IMR-90 (cell line): ENCODE results near the gene CACYBP. TPM values are rescaled to one million over a fixed set of nuclear protein-coding genes. Genes with fewer than 3 reads are reported as not detected.

Source experiments
- ATAC-seq: fragments of 200-7000 bp; cut with Tn5 transposase; 2 replicates; pipeline ENCODE4 v1.9.1; 2020; ENCODE audit warnings: low read depth, mild to moderate bottlenecking, moderate library complexity
- BruUV-seq: library from RNA; stranded (reverse); fragments of 400-500 nt; replicated peaks from 2 replicates; lab custom pipeline; 2021; lab: Mats Ljungman, UMichigan
- CTCF ChIA-PET: fragments of 300-600 bp; formaldehyde crosslinking; extraction: SDS; loops from one replicate; lab custom pipeline; 2021; ENCODE audit warnings: antibody characterized with exemption; lab: Yijun Ruan, JAX
- POLR2A ChIA-PET: fragments of 300-600 bp; sonication (Branson Sonifier 250); formaldehyde crosslinking; loops from one replicate; lab custom pipeline; 2022; ENCODE audit warnings: antibody characterized with exemption; ENCODE audit not compliant: unreplicated experiment; lab: Charles Lee
- DNase-seq: peaks from one replicate; pipeline ENCODE4 v3.0.0; 2013
- H2AFZ ChIP-seq: replicated peaks from 2 replicates; pipeline ENCODE3; 2013; ENCODE audit warnings: low read length, mild to moderate bottlenecking; ENCODE audit not compliant: poor library complexity
- H2AK5ac ChIP-seq: 2 replicates; pipeline ENCODE4 v1.6.1; 2013; ENCODE audit warnings: low read depth, low read length, inconsistent platforms
- H2AK9ac ChIP-seq: replicated peaks from 2 replicates; pipeline ENCODE3; 2013; ENCODE audit warnings: mild to moderate bottlenecking, low read depth, low read length, moderate library complexity; ENCODE audit not compliant: poor library complexity
- H2BK120ac ChIP-seq: 2 replicates; pipeline ENCODE4 v1.6.1; 2013; ENCODE audit warnings: low read depth, low read length, inconsistent platforms
- H2BK15ac ChIP-seq: 3 replicates; pipeline ENCODE4 v1.6.1; 2013; ENCODE audit warnings: low read depth, low read length, inconsistent platforms
- H2BK20ac ChIP-seq: 2 replicates; pipeline ENCODE4 v1.6.1; 2013; ENCODE audit warnings: low read depth, mild to moderate bottlenecking, inconsistent platforms, low read length, moderate library complexity
- H2BK5ac ChIP-seq: 2 replicates; pipeline ENCODE4 v1.6.1; 2013; ENCODE audit warnings: mild to moderate bottlenecking, low read depth, low read length, inconsistent platforms; ENCODE audit not compliant: poor library complexity, severe bottlenecking
- H3K14ac ChIP-seq: replicated peaks from 2 replicates; pipeline ENCODE4 v1.6.1; 2013; ENCODE audit warnings: low read depth, low read length, inconsistent platforms
- H3K18ac ChIP-seq: 2 replicates; pipeline ENCODE4 v1.6.1; 2013; ENCODE audit warnings: low read depth, low read length, control low read depth
- H3K23ac ChIP-seq: 2 replicates; pipeline ENCODE4 v1.6.1; 2013; ENCODE audit warnings: low read depth, low read length, inconsistent platforms
- H3K27ac ChIP-seq: 2 replicates; pipeline ENCODE4 v1.5.1; 2013; ENCODE audit warnings: mild to moderate bottlenecking, control low read depth, low read length; ENCODE audit not compliant: insufficient read depth
- H3K27me3 ChIP-seq: 2 replicates; pipeline ENCODE4 v1.6.1; 2013; ENCODE audit warnings: low read length; ENCODE audit not compliant: control insufficient read depth, insufficient read depth
- H3K36me3 ChIP-seq: 2 replicates; pipeline ENCODE4 v1.6.1; 2013; ENCODE audit warnings: low read length, mixed read lengths; ENCODE audit not compliant: control insufficient read depth, insufficient read depth
- H3K4ac ChIP-seq: 2 replicates; pipeline ENCODE4 v1.6.1; 2013; ENCODE audit warnings: low read depth, low read length, inconsistent platforms
- H3K4me1 ChIP-seq: 2 replicates; pipeline ENCODE4 v1.6.1; 2013; ENCODE audit warnings: low read length, mixed read lengths; ENCODE audit not compliant: control insufficient read depth, insufficient read depth
- H3K4me2 ChIP-seq: 2 replicates; pipeline ENCODE4 v1.6.1; 2013; ENCODE audit warnings: low read depth, mild to moderate bottlenecking, control low read depth, low read length, moderate library complexity
- H3K4me3 ChIP-seq: 2 replicates; pipeline ENCODE4 v1.5.1; 2013; ENCODE audit warnings: low read depth, mild to moderate bottlenecking, control low read depth, low read length, moderate library complexity; ENCODE audit not compliant: insufficient read depth
- H3K56ac ChIP-seq: 2 replicates; pipeline ENCODE4 v1.6.1; 2013; ENCODE audit warnings: low read length, inconsistent platforms; ENCODE audit not compliant: insufficient read depth; ENCODE audit errors: extremely low read depth
- H3K79me1 ChIP-seq, 2 experiments: 2 replicates each; pipeline ENCODE4 v1.6.1; 2013; ENCODE audit warnings: low read length in 2 of 2, inconsistent platforms in 1 of 2, low read depth in 1 of 2
- H3K9ac ChIP-seq: 2 replicates; pipeline ENCODE4 v1.6.1; 2013; ENCODE audit warnings: low read depth, low read length, control low read depth
- H3K9me1 ChIP-seq: 2 replicates; pipeline ENCODE4 v1.6.1; 2013; ENCODE audit warnings: low read length, inconsistent platforms; ENCODE audit not compliant: insufficient read depth
- H3K9me3 ChIP-seq: 2 replicates; pipeline ENCODE4 v1.6.1; 2013; ENCODE audit warnings: low read length; ENCODE audit not compliant: control insufficient read depth, insufficient read depth
- H4K20me1 ChIP-seq: 2 replicates; pipeline ENCODE4 v1.6.1; 2013; ENCODE audit warnings: low read length, inconsistent platforms; ENCODE audit not compliant: insufficient read depth
- H4K5ac ChIP-seq: 2 replicates; pipeline ENCODE4 v1.6.1; 2013; ENCODE audit warnings: mild to moderate bottlenecking, low read depth, low read length, control low read depth
- H4K8ac ChIP-seq, 2 experiments: 2 replicates each; pipeline ENCODE4 v1.6.1; 2013; ENCODE audit warnings: low read depth in 2 of 2, low read length in 2 of 2, control low read depth in 1 of 2, inconsistent platforms in 1 of 2
- H4K91ac ChIP-seq: 2 replicates; pipeline ENCODE4 v1.6.1; 2013; ENCODE audit warnings: low read depth, low read length, inconsistent platforms; ENCODE audit not compliant: insufficient read depth
- BHLHE40 ChIP-seq: fragments of 150-350 bp; IDR thresholded peaks from 2 replicates; pipeline ENCODE4 v1.6.1; 2016; ENCODE audit warnings: mild to moderate bottlenecking, low read depth, low read length
- CHD1 ChIP-seq: IDR thresholded peaks from 2 replicates; pipeline ENCODE4 v1.6.1; 2012; ENCODE audit warnings: low read depth, low read length, improper control_type of control experiment
- MAFK ChIP-seq: IDR thresholded peaks from 2 replicates; pipeline ENCODE4 v1.6.1; 2012; ENCODE audit warnings: low read depth, low read length, improper control_type of control experiment
- MXI1 ChIP-seq: IDR thresholded peaks from 2 replicates; pipeline ENCODE4 v1.6.1; 2012; ENCODE audit warnings: low read depth, mild to moderate bottlenecking, low read length, moderate library complexity, borderline replicate concordance
- RCOR1 ChIP-seq: IDR thresholded peaks from 2 replicates; pipeline ENCODE4 v1.6.1; 2012; ENCODE audit warnings: mild to moderate bottlenecking, low read length, improper control_type of control experiment; ENCODE audit not compliant: insufficient replicate concordance
- SMC3 ChIP-seq: fragments of 150-350 bp; IDR thresholded peaks from 2 replicates; pipeline ENCODE4 v1.6.1; 2016; ENCODE audit warnings: low read depth, mild to moderate bottlenecking, antibody characterized with exemption, low read length, moderate library complexity
- USF2 ChIP-seq: fragments of 150-350 bp; IDR thresholded peaks from 2 replicates; pipeline ENCODE4 v1.6.1; 2017; ENCODE audit warnings: mild to moderate bottlenecking, antibody characterized with exemption, low read length, low read depth
- WGBS, 2 experiments: methylation state at CpG; one replicate each; pipeline versions ENCODE4 v1.1.5 to v1.1.7; 2013; ENCODE audit warnings: missing lambda C conversion rate in 2 of 2; ENCODE audit not compliant: insufficient read length in 1 of 2; ENCODE audit errors: extremely low coverage in 2 of 2; 5-methylcytosine and 5-hydroxymethylcytosine counted together
- dilution Hi-C: fragments of 300-500 bp; cut with HindIII; formaldehyde crosslinking; loops from one replicate; pipeline ENCODE4 v1.14.3; 2018; ENCODE audit warnings: low sequenced_read_pairs; ENCODE audit not compliant: unreplicated experiment
- in situ Hi-C: fragments of 300-500 bp; cut with MboI; formaldehyde crosslinking; loops from 3 replicates; pipeline ENCODE4 v1.14.3; 2019; ENCODE audit warnings: low sequenced_read_pairs, inconsistent platforms, mixed read lengths
- intact Hi-C: fragments of 100-400 bp; cut with micrococcal nuclease; formaldehyde crosslinking; loops from 2 replicates; pipeline ENCODE4 v1.10.0; 2022
- polyA plus RNA-seq, 3 experiments: library from polyadenylated mRNA; depleted of rRNA; stranded (reverse); fragments of >200 nt; gene quantifications; 2 replicates each; pipeline ENCODE4 v1.2.3, GENCODE V29; 2012; ENCODE audit warnings: low replicate concordance in 1 of 3
- total RNA-seq: library from RNA; depleted of rRNA; stranded (reverse); fragments of >200 nt; gene quantifications from 2 replicates; pipeline ENCODE4 v1.2.3, GENCODE V29; 2012
- TF ChIP-seq, protein P1 (sequence below): conservative IDR thresholded peaks from 2 replicates; pipeline ENCODE4 v1.5.1; 2012; ENCODE audit warnings: mild to moderate bottlenecking, low read depth, low read length, improper control_type of control experiment

Gene CACYBP
- total and polyA plus RNA-seq, 2 of the 4 experiments (the other 2 are of a cell fraction), result 61.8 to 62.8 TPM

- TF ChIP-seq, protein P1, sequence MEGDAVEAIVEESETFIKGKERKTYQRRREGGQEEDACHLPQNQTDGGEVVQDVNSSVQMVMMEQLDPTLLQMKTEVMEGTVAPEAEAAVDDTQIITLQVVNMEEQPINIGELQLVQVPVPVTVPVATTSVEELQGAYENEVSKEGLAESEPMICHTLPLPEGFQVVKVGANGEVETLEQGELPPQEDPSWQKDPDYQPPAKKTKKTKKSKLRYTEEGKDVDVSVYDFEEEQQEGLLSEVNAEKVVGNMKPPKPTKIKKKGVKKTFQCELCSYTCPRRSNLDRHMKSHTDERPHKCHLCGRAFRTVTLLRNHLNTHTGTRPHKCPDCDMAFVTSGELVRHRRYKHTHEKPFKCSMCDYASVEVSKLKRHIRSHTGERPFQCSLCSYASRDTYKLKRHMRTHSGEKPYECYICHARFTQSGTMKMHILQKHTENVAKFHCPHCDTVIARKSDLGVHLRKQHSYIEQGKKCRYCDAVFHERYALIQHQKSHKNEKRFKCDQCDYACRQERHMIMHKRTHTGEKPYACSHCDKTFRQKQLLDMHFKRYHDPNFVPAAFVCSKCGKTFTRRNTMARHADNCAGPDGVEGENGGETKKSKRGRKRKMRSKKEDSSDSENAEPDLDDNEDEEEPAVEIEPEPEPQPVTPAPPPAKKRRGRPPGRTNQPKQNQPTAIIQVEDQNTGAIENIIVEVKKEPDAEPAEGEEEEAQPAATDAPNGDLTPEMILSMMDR, result no peak
Measured at GRCh38 chr1:174995121-174995520, 4.6 kb upstream of the CACYBP start (continued).

GRCh38 chr1:174995916-174996315 is 3.8 kb upstream of the CACYBP start:
- no peak overlapping the region for H3K18ac ChIP-seq

More at GRCh38 chr1:174995916-174996315, 3.8 kb upstream of the CACYBP start:
- in situ Hi-C loops (loop anchor here (25.0 kb wide), 1 partner anchor 734 kb away; no protein-coding TSS in a partner anchor), intact Hi-C loops (loop anchor here (5.0 kb wide), 1 partner anchor 199 kb away; no protein-coding TSS in a partner anchor), dilution Hi-C loops (no loop called here)
- peak overlapping the region; percentile 6 for H2BK5ac ChIP-seq
- no peaks in the 10 kb centered on the region for H3K9me3 ChIP-seq
- H3K9ac ChIP-seq, result no peak overlapping the region
- TF ChIP-seq USF2, result no peak
- TF ChIP-seq CHD1, result no peak
- TF ChIP-seq MXI1, result no peak
- TF ChIP-seq BHLHE40, result peak; percentile 29; the same call in 1 of the 2 replicates
- no peak for TF ChIP-seq SMC3
- no peak for TF ChIP-seq MAFK
- no peak for TF ChIP-seq RCOR1
- no peak overlapping the region for H2BK15ac ChIP-seq
- H2AFZ ChIP-seq, result no peak overlapping the region
- no CpG with 5 or more reads among the region's 1 CpG for whole genome bisulfite sequencing, 2 experiments
- H3K9me1 ChIP-seq, result no peaks in the 10 kb centered on the region
- BruUV-seq, result no TSS peak
- CTCF ChIA-PET, result interaction anchor here (0.6 to 1.5 kb wide), 3 partner anchors 9 to 29 kb away, joined by 3 to 4 read pairs (median 3); no protein-coding TSS in a partner anchor
- H3K56ac ChIP-seq, result no peak overlapping the region
- peaks cover 8 to 14% of the 10 kb centered on the region in 2 experiments; a peak in 3 of 4 replicates for H3K79me1 ChIP-seq
- ATAC-seq, result no peak
- H2BK20ac ChIP-seq, result no peak overlapping the region
- H3K36me3 ChIP-seq, result no peaks in the 10 kb centered on the region
- H2AK9ac ChIP-seq, result no peak overlapping the region
- H3K27ac ChIP-seq, result no peak overlapping the region
- H3K4me2 ChIP-seq, result no peak overlapping the region
- H4K20me1 ChIP-seq, result no peaks in the 10 kb centered on the region
- no peaks in the 10 kb centered on the region for H3K27me3 ChIP-seq
- H4K91ac ChIP-seq, result no peak overlapping the region
- no peak overlapping the region for H3K4ac ChIP-seq
- H3K23ac ChIP-seq, result no peak overlapping the region
- no peak overlapping the region for H4K8ac ChIP-seq
- no peak overlapping the region for H4K5ac ChIP-seq
- H3K4me3 ChIP-seq, result no peak overlapping the region
- H3K14ac ChIP-seq, result no peak overlapping the region
- H3K4me1 ChIP-seq, result peaks cover 2% of the 10 kb centered on the region; the same call in 1 of the 2 replicates
- POLR2A ChIA-PET, result no interaction called here
- DNase-seq, result peak; percentile 61
- H2BK120ac ChIP-seq, result no peak overlapping the region
- no peak overlapping the region for H2AK5ac ChIP-seq
